CD4-positive, alpha-beta T cell (primary cell): ENCODE results near the gene ABCG1. TPM values are rescaled to one million over a fixed set of nuclear protein-coding genes. Genes with fewer than 3 reads are reported as not detected.

Source experiments
- ATAC-seq: fragments of 200-7000 bp; cut with Tn5 transposase; one replicate; pipeline ENCODE4 v1.10.0; 2022; ENCODE audit warnings: mild to moderate bottlenecking; ENCODE audit not compliant: poor library complexity
- CTCF ChIA-PET: fragments of 350-600 bp; sonication (Branson Sonifier 250); formaldehyde crosslinking; loops from one replicate; lab custom pipeline; 2021; ENCODE audit warnings: antibody characterized with exemption, inconsistent platforms; lab: Charles Lee
- POLR2A ChIA-PET: fragments of 350-600 bp; sonication (Branson Sonifier 250); formaldehyde crosslinking; loops from one replicate; lab custom pipeline; 2021; ENCODE audit warnings: antibody characterized with exemption, inconsistent platforms; lab: Charles Lee
- DNase-seq, 14 experiments: peaks; one replicate each; pipeline ENCODE4 v3.0.0-alpha.2; 2013 to 2020; ENCODE audit warnings: mixed read lengths in 2 of 14
- H3K27ac ChIP-seq, 2 donors: one replicate each; pipeline versions ENCODE4 v1.5.1 to v1.7.0; 2013; ENCODE audit warnings: low read length in 2 of 2, low read depth in 1 of 2, mild to moderate bottlenecking in 1 of 2
- H3K27me3 ChIP-seq, 2 experiments: 1 replicate in 1 of 2; 2 replicates in 1 of 2; pipeline versions ENCODE4 v1.6.1 to v1.7.0; 2013; ENCODE audit warnings: low read length in 2 of 2, control low read depth in 1 of 2, mild to moderate bottlenecking in 1 of 2, moderate library complexity in 1 of 2; ENCODE audit not compliant: insufficient read depth in 2 of 2, control insufficient read depth in 1 of 2
- H3K36me3 ChIP-seq: one replicate; pipeline ENCODE4 v1.6.1; 2013; ENCODE audit warnings: low read length, control low read depth; ENCODE audit not compliant: insufficient read depth
- H3K4me1 ChIP-seq: one replicate; pipeline ENCODE4 v1.6.1; 2013; ENCODE audit warnings: low read length, control low read depth; ENCODE audit not compliant: insufficient read depth
- H3K4me3 ChIP-seq: one replicate; pipeline ENCODE4 v1.5.1; 2013; ENCODE audit warnings: mild to moderate bottlenecking, low read length, moderate library complexity
- H3K9me3 ChIP-seq, 2 experiments: 1 replicate in 1 of 2; 2 replicates in 1 of 2; pipeline versions ENCODE4 v1.6.1 to v1.7.0; 2013; ENCODE audit warnings: low read length in 2 of 2, mild to moderate bottlenecking in 2 of 2, control low read depth in 1 of 2, moderate library complexity in 1 of 2; ENCODE audit not compliant: control insufficient read depth in 1 of 2, insufficient read depth in 1 of 2
- H3K27ac Mint-ChIP-seq: one replicate; pipeline ENCODE4 v1.8.0; 2020; ENCODE audit warnings: mixed read lengths
- H3K27me3 Mint-ChIP-seq: one replicate; pipeline ENCODE4 v1.8.0; 2021; ENCODE audit warnings: mixed read lengths
- H3K36me3 Mint-ChIP-seq: one replicate; pipeline ENCODE4 v1.8.0; 2021; ENCODE audit warnings: low read depth, mixed read lengths
- H3K4me1 Mint-ChIP-seq: one replicate; pipeline ENCODE4 v1.8.0; 2021; ENCODE audit warnings: low read depth, mixed read lengths
- H3K4me3 Mint-ChIP-seq: one replicate; pipeline ENCODE4 v1.8.0; 2020; ENCODE audit warnings: mild to moderate bottlenecking, mixed read lengths
- H3K9me3 Mint-ChIP-seq: one replicate; pipeline ENCODE4 v1.8.0; 2020; ENCODE audit warnings: mixed read lengths
- intact Hi-C, 2 experiments: fragments of 100-400 bp; cut with DNase I in 1 of 2; cut with micrococcal nuclease in 1 of 2; formaldehyde crosslinking; loops; one replicate each; pipeline versions ENCODE4 v1.15.1 to v1.9.0; 2023 to 2025; cut with DNase I, micrococcal nuclease
- total RNA-seq, 174 experiments: library from RNA in 2 of 174; stranded (reverse) in 2 of 174; gene quantifications; one replicate each; pipeline ENCODE4 v1.2.3 and lab custom pipeline; 2021 to 2026
- TF ChIP-seq, protein P1 (sequence below): fragments of 200-600 bp; IDR thresholded peaks from one replicate; pipeline ENCODE4 v1.8.0; 2022; ENCODE audit warnings: antibody characterized with exemption, mild to moderate bottlenecking

Gene ABCG1
- total RNA-seq, 2 experiments from 2014 or later: 109 to 116 TPM

DNA sequence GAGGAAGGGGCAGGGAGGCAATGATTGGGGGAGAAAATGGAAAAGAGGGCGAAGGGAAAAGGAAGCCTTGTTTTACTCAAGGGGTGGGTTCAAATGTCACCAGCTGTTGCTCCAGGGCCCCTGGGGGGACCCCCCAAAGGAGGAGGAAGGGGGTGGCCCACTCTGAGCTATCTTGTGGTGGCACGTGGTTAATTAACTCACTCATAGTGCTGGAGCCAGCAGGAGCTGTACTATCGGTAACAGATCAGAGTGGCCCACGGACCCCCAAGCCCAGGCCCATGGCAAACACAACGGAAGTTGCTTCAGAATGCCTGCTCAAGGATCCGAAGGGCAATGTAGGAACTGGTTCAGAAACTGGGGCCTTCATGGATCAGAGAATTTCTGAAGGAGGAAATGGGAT, 124.6 kb downstream of the ABCG1 start:
- H3K4me3 ChIP-seq: no peak overlapping the region
- TF ChIP-seq, protein P1, sequence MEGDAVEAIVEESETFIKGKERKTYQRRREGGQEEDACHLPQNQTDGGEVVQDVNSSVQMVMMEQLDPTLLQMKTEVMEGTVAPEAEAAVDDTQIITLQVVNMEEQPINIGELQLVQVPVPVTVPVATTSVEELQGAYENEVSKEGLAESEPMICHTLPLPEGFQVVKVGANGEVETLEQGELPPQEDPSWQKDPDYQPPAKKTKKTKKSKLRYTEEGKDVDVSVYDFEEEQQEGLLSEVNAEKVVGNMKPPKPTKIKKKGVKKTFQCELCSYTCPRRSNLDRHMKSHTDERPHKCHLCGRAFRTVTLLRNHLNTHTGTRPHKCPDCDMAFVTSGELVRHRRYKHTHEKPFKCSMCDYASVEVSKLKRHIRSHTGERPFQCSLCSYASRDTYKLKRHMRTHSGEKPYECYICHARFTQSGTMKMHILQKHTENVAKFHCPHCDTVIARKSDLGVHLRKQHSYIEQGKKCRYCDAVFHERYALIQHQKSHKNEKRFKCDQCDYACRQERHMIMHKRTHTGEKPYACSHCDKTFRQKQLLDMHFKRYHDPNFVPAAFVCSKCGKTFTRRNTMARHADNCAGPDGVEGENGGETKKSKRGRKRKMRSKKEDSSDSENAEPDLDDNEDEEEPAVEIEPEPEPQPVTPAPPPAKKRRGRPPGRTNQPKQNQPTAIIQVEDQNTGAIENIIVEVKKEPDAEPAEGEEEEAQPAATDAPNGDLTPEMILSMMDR: no peak
- intact Hi-C loops: no loop called here
- ChIA-PET CTCF (no interaction called here), POLR2A (no interaction called here)
- H3K36me3 Mint-ChIP-seq: no peaks in the 10 kb centered on the region
- ATAC-seq (no peak), DNase-seq (no peak)
- no peaks in the 10 kb centered on the region for H3K9me3 Mint-ChIP-seq
- H3K4me1 ChIP-seq: no peaks in the 10 kb centered on the region
- H3K27ac ChIP-seq: no peak overlapping the region
- no peaks in the 10 kb centered on the region for H3K27me3 Mint-ChIP-seq
- H3K27ac Mint-ChIP-seq: no peak overlapping the region
- no peaks in the 10 kb centered on the region for H3K9me3 ChIP-seq
- H3K4me3 Mint-ChIP-seq: no peak overlapping the region
- no peaks in the 10 kb centered on the region for H3K27me3 ChIP-seq
- no peaks in the 10 kb centered on the region for H3K36me3 ChIP-seq
- H3K4me1 Mint-ChIP-seq: no peaks in the 10 kb centered on the region

GRCh38 chr21:42343963-42344510, 125.1 kb downstream of the ABCG1 start:
- DNase-seq: no peak
- no peak overlapping the region for H3K4me3 ChIP-seq

GRCh38 chr21:42344631-42345030, 125.7 kb downstream of the ABCG1 start:
- CTCF ChIA-PET: no interaction called here
- Mint-ChIP-seq H3K9me3 (no peaks in the 10 kb centered on the region), H3K4me3 (no peak overlapping the region), H3K36me3 (no peaks in the 10 kb centered on the region), H3K27me3 (no peaks in the 10 kb centered on the region), H3K27ac (no peak overlapping the region), H3K4me1 (no peaks in the 10 kb centered on the region)
- no peak overlapping the region for H3K27ac ChIP-seq
- H3K9me3 ChIP-seq: no peaks in the 10 kb centered on the region
- no peaks in the 10 kb centered on the region for H3K36me3 ChIP-seq
- POLR2A ChIA-PET: interaction anchor here (0.7 kb wide), 1 partner anchor 60 kb away, joined by 3 read pairs; no protein-coding TSS in a partner anchor
- intact Hi-C loops: no loop called here
- no peaks in the 10 kb centered on the region for H3K27me3 ChIP-seq
- no peak for ATAC-seq
- no peaks in the 10 kb centered on the region for H3K4me1 ChIP-seq
- TF ChIP-seq, protein P1: no peak
- DNase-seq: no peak
- no peak overlapping the region for H3K4me3 ChIP-seq

More at GRCh38 chr21:42343963-42344510, 125.1 kb downstream of the ABCG1 start:
- ChIA-PET CTCF (no interaction called here), POLR2A (interaction anchor here (0.7 kb wide), 1 partner anchor 61 kb away, joined by 3 read pairs; no protein-coding TSS in a partner anchor)
- Histone ChIP-seq H3K27me3 (no peaks in the 10 kb centered on the region), H3K36me3 (no peaks in the 10 kb centered on the region), H3K9me3 (no peaks in the 10 kb centered on the region), H3K4me1 (no peaks in the 10 kb centered on the region), H3K27ac (no peak overlapping the region)
- intact Hi-C loops: no loop called here
- H3K4me3 Mint-ChIP-seq: no peak overlapping the region
- TF ChIP-seq, protein P1: no peak
- no peaks in the 10 kb centered on the region for H3K36me3 Mint-ChIP-seq
- no peaks in the 10 kb centered on the region for H3K4me1 Mint-ChIP-seq
- no peaks in the 10 kb centered on the region for H3K9me3 Mint-ChIP-seq
- H3K27ac Mint-ChIP-seq: no peak overlapping the region
- no peak for ATAC-seq
- H3K27me3 Mint-ChIP-seq: no peaks in the 10 kb centered on the region
